Neural cell (in vitro differentiated cells): ENCODE data around the gene SRSF7.

Experiments
- EP300 ChIP-seq: fragments of 450-650 bp; conservative IDR thresholded peaks from 2 replicates; pipeline ENCODE4 v1.6.1; 2014; ENCODE audit warnings: antibody characterized with exemption, mild to moderate bottlenecking, moderate library complexity; ENCODE audit not compliant: poor library complexity, severe bottlenecking
- EZH2 ChIP-seq: fragments of 200-600, 300-800 bp; shearing (Covaris generic), sonication (generic); IDR thresholded peaks from 2 replicates; pipeline ENCODE4 v1.6.1; 2014; ENCODE audit warnings: antibody characterized with exemption, low read length, borderline replicate concordance, mild to moderate bottlenecking; ENCODE audit not compliant: insufficient read depth, poor library complexity, severe bottlenecking
- MXI1 ChIP-seq: fragments of 450-650 bp; conservative IDR thresholded peaks from 2 replicates; pipeline ENCODE4 v1.6.1; 2014; ENCODE audit warnings: antibody characterized with exemption, mild to moderate bottlenecking; ENCODE audit not compliant: poor library complexity, severe bottlenecking
- RAD21 ChIP-seq: fragments of 450-650 bp; conservative IDR thresholded peaks from 2 replicates; pipeline ENCODE4 v1.6.1; 2014; ENCODE audit warnings: antibody characterized with exemption, mild to moderate bottlenecking, moderate library complexity
- TAF1 ChIP-seq: IDR thresholded peaks from 2 replicates; pipeline ENCODE4 v1.6.1; 2012; ENCODE audit warnings: low read depth
- TF ChIP-seq, protein P1 (sequence below): fragments of 450-650 bp; IDR thresholded peaks from 2 replicates; pipeline ENCODE4 v1.5.1; 2014; ENCODE audit warnings: antibody characterized with exemption, mild to moderate bottlenecking, moderate library complexity; ENCODE audit not compliant: poor library complexity, severe bottlenecking
- TF ChIP-seq, protein P2 (sequence below): IDR thresholded peaks from 2 replicates; pipeline ENCODE4 v1.6.1; 2012; ENCODE audit warnings: borderline replicate concordance

DNA sequence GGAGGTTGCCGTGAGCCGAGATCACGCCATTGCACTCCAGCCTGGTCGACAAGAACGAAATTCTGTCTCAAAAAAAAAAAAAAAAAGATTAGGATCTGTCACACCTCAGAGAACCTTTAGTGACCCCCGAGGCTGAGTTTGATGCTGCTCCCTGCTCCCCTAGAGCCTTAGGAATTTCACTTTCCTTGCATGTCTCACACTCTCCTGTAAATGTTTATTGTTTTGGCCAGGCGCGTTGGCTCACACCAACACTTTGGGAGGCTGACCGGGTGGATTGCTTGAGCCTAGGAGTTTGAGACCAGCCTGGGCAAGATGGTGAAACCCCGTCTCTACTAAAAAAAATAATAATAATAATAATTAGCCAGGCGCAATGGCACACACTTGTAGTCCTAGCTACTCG, 31.5 kb downstream of the SRSF7 start:
- TF ChIP-seq, protein P1, sequence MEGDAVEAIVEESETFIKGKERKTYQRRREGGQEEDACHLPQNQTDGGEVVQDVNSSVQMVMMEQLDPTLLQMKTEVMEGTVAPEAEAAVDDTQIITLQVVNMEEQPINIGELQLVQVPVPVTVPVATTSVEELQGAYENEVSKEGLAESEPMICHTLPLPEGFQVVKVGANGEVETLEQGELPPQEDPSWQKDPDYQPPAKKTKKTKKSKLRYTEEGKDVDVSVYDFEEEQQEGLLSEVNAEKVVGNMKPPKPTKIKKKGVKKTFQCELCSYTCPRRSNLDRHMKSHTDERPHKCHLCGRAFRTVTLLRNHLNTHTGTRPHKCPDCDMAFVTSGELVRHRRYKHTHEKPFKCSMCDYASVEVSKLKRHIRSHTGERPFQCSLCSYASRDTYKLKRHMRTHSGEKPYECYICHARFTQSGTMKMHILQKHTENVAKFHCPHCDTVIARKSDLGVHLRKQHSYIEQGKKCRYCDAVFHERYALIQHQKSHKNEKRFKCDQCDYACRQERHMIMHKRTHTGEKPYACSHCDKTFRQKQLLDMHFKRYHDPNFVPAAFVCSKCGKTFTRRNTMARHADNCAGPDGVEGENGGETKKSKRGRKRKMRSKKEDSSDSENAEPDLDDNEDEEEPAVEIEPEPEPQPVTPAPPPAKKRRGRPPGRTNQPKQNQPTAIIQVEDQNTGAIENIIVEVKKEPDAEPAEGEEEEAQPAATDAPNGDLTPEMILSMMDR = no peak
- no peak for TF ChIP-seq RAD21
- TF ChIP-seq TAF1 = no peak
- TF ChIP-seq, protein P2, sequence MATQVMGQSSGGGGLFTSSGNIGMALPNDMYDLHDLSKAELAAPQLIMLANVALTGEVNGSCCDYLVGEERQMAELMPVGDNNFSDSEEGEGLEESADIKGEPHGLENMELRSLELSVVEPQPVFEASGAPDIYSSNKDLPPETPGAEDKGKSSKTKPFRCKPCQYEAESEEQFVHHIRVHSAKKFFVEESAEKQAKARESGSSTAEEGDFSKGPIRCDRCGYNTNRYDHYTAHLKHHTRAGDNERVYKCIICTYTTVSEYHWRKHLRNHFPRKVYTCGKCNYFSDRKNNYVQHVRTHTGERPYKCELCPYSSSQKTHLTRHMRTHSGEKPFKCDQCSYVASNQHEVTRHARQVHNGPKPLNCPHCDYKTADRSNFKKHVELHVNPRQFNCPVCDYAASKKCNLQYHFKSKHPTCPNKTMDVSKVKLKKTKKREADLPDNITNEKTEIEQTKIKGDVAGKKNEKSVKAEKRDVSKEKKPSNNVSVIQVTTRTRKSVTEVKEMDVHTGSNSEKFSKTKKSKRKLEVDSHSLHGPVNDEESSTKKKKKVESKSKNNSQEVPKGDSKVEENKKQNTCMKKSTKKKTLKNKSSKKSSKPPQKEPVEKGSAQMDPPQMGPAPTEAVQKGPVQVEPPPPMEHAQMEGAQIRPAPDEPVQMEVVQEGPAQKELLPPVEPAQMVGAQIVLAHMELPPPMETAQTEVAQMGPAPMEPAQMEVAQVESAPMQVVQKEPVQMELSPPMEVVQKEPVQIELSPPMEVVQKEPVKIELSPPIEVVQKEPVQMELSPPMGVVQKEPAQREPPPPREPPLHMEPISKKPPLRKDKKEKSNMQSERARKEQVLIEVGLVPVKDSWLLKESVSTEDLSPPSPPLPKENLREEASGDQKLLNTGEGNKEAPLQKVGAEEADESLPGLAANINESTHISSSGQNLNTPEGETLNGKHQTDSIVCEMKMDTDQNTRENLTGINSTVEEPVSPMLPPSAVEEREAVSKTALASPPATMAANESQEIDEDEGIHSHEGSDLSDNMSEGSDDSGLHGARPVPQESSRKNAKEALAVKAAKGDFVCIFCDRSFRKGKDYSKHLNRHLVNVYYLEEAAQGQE = no peak
- TF ChIP-seq MXI1 = no peak
- no peak for TF ChIP-seq EZH2
- no peak for TF ChIP-seq EP300
